K562 (cell line): ENCODE results near the gene B9D2. TPM values are rescaled to one million over a fixed set of nuclear protein-coding genes. Genes with fewer than 3 reads are reported as not detected.

Experiments
- BDP1 ChIP-seq: IDR thresholded peaks from 3 replicates; pipeline ENCODE4 v1.6.1; 2011; ENCODE audit not compliant: insufficient read length, insufficient read depth
- EP400 ChIP-seq: fragments of 450-650 bp; IDR thresholded peaks from 2 replicates; pipeline ENCODE4 v1.6.1; 2017; ENCODE audit warnings: antibody characterized with exemption, mild to moderate bottlenecking, moderate library complexity
- NCOA6 ChIP-seq: fragments of 450-650 bp; IDR thresholded peaks from 2 replicates; pipeline ENCODE4 v1.6.1; 2017; ENCODE audit warnings: mild to moderate bottlenecking
- ZNF134 ChIP-seq: fragments of 250-450 bp; sonication (Bioruptor Pico); conservative IDR thresholded peaks from 2 replicates; pipeline ENCODE4 v1.4.0; 2020
- ZNF766 ChIP-seq: fragments of 200-800 bp; sonication (Bioruptor generic); conservative IDR thresholded peaks from 2 replicates; pipeline ENCODE4 v1.6.1; 2016; ENCODE audit warnings: missing genetic modification characterization, missing compliant biosample characterization
- polyA plus RNA-seq, 8 experiments: library from polyadenylated mRNA; depleted of rRNA in 4 of 8; stranded (reverse) in 5 of 8; unstranded in 3 of 8; fragments of >200 nt; fragmentation: Nextera tagmentation in 2 of 8; fragmentation: Illumina TruSeq in 1 of 8; extraction: Ambion mirVana in 2 of 8; extraction: Trizol in 1 of 8; gene quantifications; 2 replicates each; pipeline versions ENCODE4 v1.2.1 to v1.2.3, GENCODE V29; 2011 to 2014; ENCODE audit warnings: inconsistent platforms in 1 of 8, missing spikeins in 1 of 8
- total RNA-seq, 7 experiments: library from RNA; depleted of rRNA in 6 of 7; stranded (reverse); fragments of >200 nt in 6 of 7; fragmentation: Illumina TruSeq in 2 of 7; extraction: Trizol in 2 of 7; gene quantifications; 2 replicates each; pipeline versions ENCODE4 v1.2.1 to v1.2.3, GENCODE V29; 2011 to 2021; ENCODE audit warnings: low replicate concordance in 1 of 7
- TF ChIP-seq, protein P1 (sequence below): fragments of 450-650 bp; conservative IDR thresholded peaks from 2 replicates; pipeline ENCODE4 v1.6.1; 2016; ENCODE audit warnings: missing genetic modification characterization, low read depth, mild to moderate bottlenecking, control low read depth, missing compliant biosample characterization
- TF ChIP-seq, protein P2 (sequence below): conservative IDR thresholded peaks from 2 replicates; pipeline ENCODE4 v1.6.1; 2011; ENCODE audit warnings: low read depth, mild to moderate bottlenecking, low read length; ENCODE audit not compliant: control insufficient read depth
- TF ChIP-seq, protein P3 (sequence below): sonication (generic); formaldehyde crosslinking; IDR thresholded peaks from 2 replicates; pipeline ENCODE4 v1.8.0; 2022; ENCODE audit warnings: mild to moderate bottlenecking, missing genetic modification reagents, borderline replicate concordance
- TF ChIP-seq, protein P4 (sequence below): fragments of 450-650 bp; formaldehyde crosslinking; IDR thresholded peaks from 2 replicates; pipeline ENCODE4 v1.4.0; 2022; ENCODE audit warnings: missing genetic modification characterization
- TF ChIP-seq, protein P5 (sequence below): fragments of 250-450 bp; sonication (Bioruptor Pico); IDR thresholded peaks from 2 replicates; pipeline ENCODE4 v1.8.0; 2021; ENCODE audit warnings: mild to moderate bottlenecking, moderate library complexity
- TF ChIP-seq, protein P6 (sequence below): fragments of 250-450 bp; sonication (Bioruptor Pico); IDR thresholded peaks from 2 replicates; pipeline ENCODE4 v1.4.0; 2020; ENCODE audit warnings: mild to moderate bottlenecking, moderate library complexity
- TF ChIP-seq, protein P7 (sequence below), 2 experiments: fragments of 450-650 bp in 1 of 2; IDR thresholded peaks; 2 replicates each; pipeline ENCODE4 v1.6.1; 2011 to 2017; ENCODE audit warnings: low read depth in 2 of 2, antibody characterized with exemption in 1 of 2, borderline replicate concordance in 1 of 2, low read length in 1 of 2, mild to moderate bottlenecking in 1 of 2, mixed read lengths in 1 of 2; ENCODE audit not compliant: control insufficient read depth in 1 of 2

The B9D2 gene
- total and polyA plus RNA-seq, 9 of the 15 experiments (the other 6 are each of a cell fraction or from before 2014, with no cell fraction given): 0.83 to 6.9 (median 2.8) TPM

DNA sequence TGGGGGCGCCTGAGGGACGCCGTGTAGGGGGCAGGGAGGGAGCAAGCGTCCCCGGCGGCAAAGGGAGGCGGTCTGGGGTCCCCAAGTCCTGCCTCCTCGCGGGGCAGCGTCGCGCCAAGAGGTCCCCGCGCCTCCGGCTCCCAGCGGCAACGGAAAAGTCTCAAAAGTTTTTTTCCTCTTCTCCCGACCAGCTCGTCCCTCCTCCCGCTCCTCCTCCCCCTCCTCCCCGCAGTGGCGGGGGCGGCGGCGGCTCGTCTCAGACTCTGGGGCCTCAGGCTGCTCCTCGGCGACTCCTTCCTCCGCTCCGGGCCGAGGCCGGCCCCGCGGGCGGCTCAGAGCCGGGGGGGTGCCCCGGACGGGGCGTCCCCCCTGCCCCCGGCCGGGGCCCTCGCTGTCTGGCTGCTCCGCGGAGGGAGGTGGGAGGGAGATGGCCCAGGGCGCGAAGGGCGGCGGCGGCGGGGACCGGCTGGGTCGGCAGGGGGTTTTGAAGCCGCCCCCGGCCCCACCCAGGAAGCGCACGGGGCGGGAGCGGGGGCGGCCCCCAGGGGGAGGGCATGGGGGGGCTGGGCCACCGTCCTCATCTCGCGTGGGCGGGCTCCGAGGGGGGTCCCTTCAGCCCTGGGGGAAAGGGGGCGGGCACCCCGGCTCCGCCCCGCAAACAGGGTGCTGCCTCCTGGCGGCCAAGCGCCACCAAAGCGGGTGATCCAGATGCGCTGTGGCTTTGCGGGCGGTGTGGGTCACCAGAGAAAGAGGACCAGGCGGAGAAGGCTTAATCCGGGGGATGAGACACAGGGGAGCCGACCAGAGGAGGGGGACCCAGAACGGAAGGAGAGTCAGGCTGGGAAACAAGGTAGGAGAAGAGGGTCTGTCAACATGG lies 10.2 kb downstream of the B9D2 start, which contains the start of gene TGFB1 (continued):
- TF ChIP-seq, protein P1, sequence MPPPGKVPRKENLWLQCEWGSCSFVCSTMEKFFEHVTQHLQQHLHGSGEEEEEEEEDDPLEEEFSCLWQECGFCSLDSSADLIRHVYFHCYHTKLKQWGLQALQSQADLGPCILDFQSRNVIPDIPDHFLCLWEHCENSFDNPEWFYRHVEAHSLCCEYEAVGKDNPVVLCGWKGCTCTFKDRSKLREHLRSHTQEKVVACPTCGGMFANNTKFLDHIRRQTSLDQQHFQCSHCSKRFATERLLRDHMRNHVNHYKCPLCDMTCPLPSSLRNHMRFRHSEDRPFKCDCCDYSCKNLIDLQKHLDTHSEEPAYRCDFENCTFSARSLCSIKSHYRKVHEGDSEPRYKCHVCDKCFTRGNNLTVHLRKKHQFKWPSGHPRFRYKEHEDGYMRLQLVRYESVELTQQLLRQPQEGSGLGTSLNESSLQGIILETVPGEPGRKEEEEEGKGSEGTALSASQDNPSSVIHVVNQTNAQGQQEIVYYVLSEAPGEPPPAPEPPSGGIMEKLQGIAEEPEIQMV (tag): no peak
- TF ChIP-seq ZNF134 (no peak), BDP1 (no peak), EP400 (no peak; the same call in 1 of the 2 replicates), ZNF766 (CRISPR knock-in tag) (no peak), NCOA6 (no peak)
- TF ChIP-seq, protein P2, sequence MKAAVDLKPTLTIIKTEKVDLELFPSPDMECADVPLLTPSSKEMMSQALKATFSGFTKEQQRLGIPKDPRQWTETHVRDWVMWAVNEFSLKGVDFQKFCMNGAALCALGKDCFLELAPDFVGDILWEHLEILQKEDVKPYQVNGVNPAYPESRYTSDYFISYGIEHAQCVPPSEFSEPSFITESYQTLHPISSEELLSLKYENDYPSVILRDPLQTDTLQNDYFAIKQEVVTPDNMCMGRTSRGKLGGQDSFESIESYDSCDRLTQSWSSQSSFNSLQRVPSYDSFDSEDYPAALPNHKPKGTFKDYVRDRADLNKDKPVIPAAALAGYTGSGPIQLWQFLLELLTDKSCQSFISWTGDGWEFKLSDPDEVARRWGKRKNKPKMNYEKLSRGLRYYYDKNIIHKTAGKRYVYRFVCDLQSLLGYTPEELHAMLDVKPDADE: peak; percentile 30; the same call in 1 of the 2 replicates
- TF ChIP-seq, protein P3, sequence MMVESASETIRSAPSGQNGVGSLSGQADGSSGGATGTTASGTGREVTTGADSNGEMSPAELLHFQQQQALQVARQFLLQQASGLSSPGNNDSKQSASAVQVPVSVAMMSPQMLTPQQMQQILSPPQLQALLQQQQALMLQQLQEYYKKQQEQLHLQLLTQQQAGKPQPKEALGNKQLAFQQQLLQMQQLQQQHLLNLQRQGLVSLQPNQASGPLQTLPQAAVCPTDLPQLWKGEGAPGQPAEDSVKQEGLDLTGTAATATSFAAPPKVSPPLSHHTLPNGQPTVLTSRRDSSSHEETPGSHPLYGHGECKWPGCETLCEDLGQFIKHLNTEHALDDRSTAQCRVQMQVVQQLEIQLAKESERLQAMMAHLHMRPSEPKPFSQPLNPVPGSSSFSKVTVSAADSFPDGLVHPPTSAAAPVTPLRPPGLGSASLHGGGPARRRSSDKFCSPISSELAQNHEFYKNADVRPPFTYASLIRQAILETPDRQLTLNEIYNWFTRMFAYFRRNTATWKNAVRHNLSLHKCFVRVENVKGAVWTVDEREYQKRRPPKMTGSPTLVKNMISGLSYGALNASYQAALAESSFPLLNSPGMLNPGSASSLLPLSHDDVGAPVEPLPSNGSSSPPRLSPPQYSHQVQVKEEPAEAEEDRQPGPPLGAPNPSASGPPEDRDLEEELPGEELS (CRISPR knock-in tag): no peak
- TF ChIP-seq, protein P4, sequence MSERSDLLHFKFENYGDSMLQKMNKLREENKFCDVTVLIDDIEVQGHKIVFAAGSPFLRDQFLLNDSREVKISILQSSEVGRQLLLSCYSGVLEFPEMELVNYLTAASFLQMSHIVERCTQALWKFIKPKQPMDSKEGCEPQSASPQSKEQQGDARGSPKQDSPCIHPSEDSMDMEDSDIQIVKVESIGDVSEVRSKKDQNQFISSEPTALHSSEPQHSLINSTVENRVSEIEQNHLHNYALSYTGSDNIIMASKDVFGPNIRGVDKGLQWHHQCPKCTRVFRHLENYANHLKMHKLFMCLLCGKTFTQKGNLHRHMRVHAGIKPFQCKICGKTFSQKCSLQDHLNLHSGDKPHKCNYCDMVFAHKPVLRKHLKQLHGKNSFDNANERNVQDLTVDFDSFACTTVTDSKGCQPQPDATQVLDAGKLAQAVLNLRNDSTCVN: 0 out of 2 replicates have a peak, but pooled peaks have one; percentile 54
- TF ChIP-seq, protein P5, sequence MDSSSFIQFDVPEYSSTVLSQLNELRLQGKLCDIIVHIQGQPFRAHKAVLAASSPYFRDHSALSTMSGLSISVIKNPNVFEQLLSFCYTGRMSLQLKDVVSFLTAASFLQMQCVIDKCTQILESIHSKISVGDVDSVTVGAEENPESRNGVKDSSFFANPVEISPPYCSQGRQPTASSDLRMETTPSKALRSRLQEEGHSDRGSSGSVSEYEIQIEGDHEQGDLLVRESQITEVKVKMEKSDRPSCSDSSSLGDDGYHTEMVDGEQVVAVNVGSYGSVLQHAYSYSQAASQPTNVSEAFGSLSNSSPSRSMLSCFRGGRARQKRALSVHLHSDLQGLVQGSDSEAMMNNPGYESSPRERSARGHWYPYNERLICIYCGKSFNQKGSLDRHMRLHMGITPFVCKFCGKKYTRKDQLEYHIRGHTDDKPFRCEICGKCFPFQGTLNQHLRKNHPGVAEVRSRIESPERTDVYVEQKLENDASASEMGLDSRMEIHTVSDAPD (CRISPR knock-in tag): no peak
- TF ChIP-seq, protein P6, sequence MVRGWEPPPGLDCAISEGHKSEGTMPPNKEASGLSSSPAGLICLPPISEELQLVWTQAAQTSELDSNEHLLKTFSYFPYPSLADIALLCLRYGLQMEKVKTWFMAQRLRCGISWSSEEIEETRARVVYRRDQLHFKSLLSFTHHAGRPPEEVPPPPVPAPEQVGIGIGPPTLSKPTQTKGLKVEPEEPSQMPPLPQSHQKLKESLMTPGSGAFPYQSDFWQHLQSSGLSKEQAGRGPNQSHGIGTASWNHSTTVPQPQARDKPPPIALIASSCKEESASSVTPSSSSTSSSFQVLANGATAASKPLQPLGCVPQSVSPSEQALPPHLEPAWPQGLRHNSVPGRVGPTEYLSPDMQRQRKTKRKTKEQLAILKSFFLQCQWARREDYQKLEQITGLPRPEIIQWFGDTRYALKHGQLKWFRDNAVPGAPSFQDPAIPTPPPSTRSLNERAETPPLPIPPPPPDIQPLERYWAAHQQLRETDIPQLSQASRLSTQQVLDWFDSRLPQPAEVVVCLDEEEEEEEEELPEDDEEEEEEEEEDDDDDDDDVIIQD (CRISPR knock-in tag): no peak
- TF ChIP-seq, protein P7, sequence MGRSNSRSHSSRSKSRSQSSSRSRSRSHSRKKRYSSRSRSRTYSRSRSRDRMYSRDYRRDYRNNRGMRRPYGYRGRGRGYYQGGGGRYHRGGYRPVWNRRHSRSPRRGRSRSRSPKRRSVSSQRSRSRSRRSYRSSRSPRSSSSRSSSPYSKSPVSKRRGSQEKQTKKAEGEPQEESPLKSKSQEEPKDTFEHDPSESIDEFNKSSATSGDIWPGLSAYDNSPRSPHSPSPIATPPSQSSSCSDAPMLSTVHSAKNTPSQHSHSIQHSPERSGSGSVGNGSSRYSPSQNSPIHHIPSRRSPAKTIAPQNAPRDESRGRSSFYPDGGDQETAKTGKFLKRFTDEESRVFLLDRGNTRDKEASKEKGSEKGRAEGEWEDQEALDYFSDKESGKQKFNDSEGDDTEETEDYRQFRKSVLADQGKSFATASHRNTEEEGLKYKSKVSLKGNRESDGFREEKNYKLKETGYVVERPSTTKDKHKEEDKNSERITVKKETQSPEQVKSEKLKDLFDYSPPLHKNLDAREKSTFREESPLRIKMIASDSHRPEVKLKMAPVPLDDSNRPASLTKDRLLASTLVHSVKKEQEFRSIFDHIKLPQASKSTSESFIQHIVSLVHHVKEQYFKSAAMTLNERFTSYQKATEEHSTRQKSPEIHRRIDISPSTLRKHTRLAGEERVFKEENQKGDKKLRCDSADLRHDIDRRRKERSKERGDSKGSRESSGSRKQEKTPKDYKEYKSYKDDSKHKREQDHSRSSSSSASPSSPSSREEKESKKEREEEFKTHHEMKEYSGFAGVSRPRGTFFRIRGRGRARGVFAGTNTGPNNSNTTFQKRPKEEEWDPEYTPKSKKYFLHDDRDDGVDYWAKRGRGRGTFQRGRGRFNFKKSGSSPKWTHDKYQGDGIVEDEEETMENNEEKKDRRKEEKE (IDR thresholded peaks at IDR 0.05; ENCODE audit: borderline replicate concordance in 1 of 2, control insufficient read depth in 1 of 2, low read depth in 2 of 2, low read length in 1 of 2): no peak
